HG02973 (cell line): ENCODE measurements around the gene DMXL1.
A peak's percentile ranks its signal among the peaks of the same experiment; 100 is the strongest.
"Not testable (repeated sequence)": the region's sequence is repeated elsewhere in the genome, so short reads cannot be mapped to it uniquely, and the experiment has no call there.

Experiments
- ATAC-seq: cut with Tn5 transposase; IDR thresholded peaks from one replicate; pipeline ENCODE4 v1.9.1; 2021; ENCODE audit warnings: moderate library complexity; ENCODE audit not compliant: unreplicated experiment

DMXL1 gene

GRCh38 chr5:119067450-119067849, 3.4 kb upstream of the DMXL1 start:
- ATAC-seq = no peak

GRCh38 chr5:119070578-119070827, 384 bp upstream of the DMXL1 start:
- ATAC-seq = peak; percentile 56

GRCh38 chr5:119071561-119071995, 691 bp downstream of the DMXL1 start:
- peak; percentile 10 for ATAC-seq

GRCh38 chr5:119072496-119072895, 1.6 kb downstream of the DMXL1 start:
- ATAC-seq = no peak

DNA sequence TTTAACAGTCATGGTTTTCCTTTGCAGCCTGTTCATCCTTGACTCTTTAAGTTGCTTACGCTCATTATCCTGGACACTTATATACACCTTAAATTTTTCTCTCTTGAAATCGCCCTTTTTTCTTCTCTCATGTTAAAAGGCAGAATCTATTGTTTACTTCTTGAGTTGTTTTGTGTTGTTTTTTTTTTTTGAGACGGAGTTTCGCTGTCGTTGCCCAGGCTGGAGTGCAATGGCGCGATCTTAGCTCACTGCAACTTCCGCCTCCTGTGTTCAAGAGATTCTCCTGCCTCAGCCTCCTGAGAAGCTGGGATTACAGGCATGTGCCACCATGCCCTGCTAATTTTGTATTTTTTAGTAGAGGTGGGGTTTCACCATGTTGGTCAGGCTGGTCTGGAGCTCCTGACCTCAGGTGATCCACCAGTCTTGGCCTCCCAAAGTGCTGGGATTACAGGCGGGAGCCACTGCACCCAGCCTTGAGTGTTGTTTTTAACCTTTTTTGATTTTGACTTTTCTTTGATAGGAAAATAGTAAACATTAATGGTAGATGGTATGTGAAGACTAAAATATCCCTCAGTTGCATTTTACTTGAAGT, 3.0 kb downstream of the DMXL1 start:
- not testable (repeated sequence) for ATAC-seq

GRCh38 chr5:119074419-119074818, 3.5 kb downstream of the DMXL1 start:
- peak; percentile 28 for ATAC-seq

- not testable (repeated sequence) for ATAC-seq
Observed at GRCh38 chr5:119075269-119075668, 4.4 kb downstream of the DMXL1 start.

GRCh38 chr5:119076080-119076479, 5.2 kb downstream of the DMXL1 start:
- no peak for ATAC-seq

- no peak for ATAC-seq
Observed at GRCh38 chr5:119077444-119077843, 6.6 kb downstream of the DMXL1 start.

DNA sequence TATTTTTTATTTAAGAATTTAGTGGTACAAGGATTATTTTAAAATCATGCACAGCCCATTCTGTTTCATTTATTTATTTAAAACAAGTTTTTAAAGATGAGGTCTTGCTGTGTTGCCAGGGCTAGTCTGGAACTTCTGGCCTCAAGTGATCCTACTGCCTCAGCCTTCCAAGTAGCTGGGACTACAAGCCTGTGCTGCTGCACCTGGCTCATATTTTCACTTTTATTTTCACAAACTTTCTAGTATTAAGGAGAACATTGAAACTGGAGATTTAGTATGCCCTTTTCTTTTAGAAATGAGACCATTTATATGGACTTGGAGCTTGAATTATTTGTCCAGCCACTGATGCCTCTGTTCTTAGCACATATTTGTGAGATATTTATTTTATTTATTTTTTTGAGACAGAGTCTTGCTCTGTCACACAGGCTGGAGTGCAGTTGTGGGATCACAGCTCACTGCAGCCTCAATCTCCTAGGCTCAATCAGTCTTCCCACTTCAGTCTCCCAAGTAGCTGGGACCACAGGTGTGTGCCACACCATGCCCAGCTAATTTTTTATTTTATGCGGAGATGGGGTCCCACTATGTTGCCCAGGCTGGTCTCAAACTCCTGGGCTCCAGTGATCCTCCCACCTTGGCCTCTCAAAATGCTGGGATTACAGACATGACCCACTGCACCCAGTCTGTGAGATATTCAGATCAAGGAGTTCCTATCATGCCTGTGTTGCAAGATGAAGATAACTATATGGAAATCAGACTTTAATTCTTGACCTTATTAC, 7.4 kb downstream of the DMXL1 start:
- no peak for ATAC-seq

GRCh38 chr5:119078861-119079260, 8.0 kb downstream of the DMXL1 start:
- ATAC-seq = no peak

DNA sequence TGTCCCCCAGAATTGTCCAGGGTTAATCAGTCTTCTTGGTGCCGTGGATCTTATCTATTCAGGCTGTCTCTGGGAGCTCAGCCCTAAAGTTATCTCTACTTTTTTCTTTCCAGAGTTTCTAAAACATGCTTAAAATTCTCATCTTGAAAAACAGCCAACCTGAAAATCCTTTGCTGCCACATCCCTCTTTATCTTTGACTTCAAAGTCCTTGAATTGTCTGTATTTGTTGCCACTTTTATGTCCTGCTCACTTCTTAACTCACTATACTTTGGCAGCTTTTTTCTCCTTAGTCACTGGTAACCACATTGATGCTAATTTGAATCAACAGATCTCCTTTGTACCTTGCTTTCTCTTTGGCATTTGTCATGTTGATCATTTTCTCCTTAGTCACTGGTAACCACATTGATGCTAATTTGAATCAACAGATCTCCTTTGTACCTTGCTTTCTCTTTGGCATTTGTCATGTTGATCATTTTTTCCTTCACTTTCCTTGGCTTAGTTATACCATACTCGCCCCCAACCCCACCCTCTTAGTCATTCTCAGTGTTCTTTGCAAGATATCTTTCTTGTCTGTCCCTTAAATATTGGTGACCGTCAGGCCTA, 8.5 kb downstream of the DMXL1 start:
- ATAC-seq = peak; percentile 52

DNA sequence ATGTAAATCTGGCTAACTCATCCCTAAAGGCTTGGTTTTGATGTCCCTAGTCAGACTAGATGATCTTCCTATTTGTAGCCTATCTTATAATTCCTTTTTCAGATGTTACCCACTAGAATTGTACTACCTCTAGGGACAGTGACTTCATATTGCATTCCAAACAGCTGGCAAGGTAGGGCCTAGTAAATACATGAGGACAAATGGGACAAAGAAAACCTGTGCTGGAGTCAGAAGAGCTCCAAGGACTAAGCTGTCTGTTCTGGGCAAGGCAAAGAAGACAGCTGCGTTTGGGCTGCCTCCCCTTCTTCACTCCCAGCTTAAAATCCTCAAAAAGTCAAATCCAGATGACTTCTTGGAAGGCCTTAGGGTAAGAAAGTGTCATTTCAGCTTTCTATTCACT, 10.0 kb downstream of the DMXL1 start:
- no peak for ATAC-seq

DNA sequence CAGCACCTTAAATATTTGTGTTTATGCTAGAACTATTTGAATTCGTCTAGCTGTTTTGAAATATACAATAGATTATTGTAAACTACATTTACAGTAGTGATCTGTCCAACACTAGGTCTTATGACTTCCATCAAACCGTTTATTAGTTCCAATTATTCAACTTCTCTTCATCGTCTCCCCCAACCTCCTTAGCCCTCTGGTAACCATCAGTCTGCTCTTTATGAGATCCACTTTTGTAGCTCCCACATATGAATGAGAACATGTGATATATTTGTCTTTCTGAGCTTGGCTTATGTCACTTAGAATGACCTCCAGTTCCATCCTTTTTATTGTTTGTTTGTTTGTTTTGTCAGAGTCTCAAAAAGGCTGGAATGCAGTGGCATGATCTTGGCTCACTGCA, 11.8 kb downstream of the DMXL1 start:
- ATAC-seq = no peak

DNA sequence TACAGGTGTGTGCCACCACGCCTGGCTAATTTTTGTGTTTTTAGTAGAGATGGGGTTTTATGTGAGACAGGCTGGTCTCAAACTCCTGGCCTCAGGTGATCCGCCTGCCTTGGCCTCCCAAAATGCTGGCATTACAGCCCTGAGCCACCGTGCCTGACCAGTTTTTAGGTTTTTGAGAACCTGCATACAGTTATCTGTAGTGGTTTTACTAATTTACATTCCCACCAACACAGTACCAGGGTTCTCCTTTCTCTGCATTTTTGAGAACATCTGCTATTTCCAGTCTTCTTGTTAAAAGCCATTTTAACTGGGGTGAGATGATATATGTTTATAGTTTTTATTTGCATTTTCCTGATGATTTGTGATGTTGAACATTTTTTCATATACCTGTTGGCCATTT, 12.8 kb downstream of the DMXL1 start:
- ATAC-seq = no peak

- no peak for ATAC-seq
Observed at GRCh38 chr5:119088438-119088837, 17.6 kb downstream of the DMXL1 start.

DNA sequence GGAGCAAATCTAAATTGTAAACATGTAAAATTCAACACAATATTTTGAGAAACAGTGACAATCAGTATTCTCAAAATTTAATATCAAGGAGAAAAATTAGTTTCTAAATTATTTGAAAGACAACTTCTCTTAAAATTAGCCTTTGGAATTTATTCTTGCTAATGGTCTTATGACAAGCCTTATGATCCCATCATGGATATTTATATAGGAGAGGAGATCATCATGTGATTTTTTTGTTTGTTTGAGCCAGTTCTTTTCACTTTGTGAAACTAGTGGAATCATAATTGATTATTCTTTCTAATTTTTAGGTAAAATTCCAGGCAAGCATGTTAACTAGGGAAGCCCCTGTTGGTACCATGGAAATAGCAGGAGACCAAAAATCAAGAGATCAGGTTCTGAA, 24.7 kb downstream of the DMXL1 start:
- ATAC-seq = no peak

GRCh38 chr5:119105971-119106370, 35.1 kb downstream of the DMXL1 start:
- ATAC-seq = no peak

DNA sequence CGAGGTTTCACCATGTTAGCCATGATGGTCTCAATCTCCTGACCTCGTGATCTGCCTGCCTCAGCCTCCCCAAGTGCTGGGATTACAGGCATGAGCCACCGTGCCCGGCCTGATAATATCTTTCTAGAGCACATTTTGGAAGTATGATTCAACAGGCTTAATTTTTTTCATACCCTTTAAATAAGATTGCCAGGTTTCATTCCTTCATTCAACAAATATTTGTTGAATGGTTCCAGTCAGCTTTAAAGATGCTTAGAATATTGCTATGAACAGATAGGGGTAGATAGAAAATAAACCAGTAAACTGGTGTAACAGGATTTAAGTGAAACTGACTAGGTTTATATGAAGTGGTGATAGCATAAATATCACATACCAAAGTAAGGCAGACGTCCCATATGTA, 41.3 kb downstream of the DMXL1 start:
- ATAC-seq = no peak

GRCh38 chr5:119117237-119117636, 46.4 kb downstream of the DMXL1 start:
- no peak for ATAC-seq

GRCh38 chr5:119118000-119118399, 47.1 kb downstream of the DMXL1 start:
- ATAC-seq = no peak

GRCh38 chr5:119120893-119121292, 50.0 kb downstream of the DMXL1 start:
- no peak for ATAC-seq

- ATAC-seq = not testable (repeated sequence)
Observed at GRCh38 chr5:119122474-119122873, 51.6 kb downstream of the DMXL1 start.
